Endothelial cell of umbilical vein (primary cell): ENCODE results near the gene USP17L29. TPM values are rescaled to one million over a fixed set of nuclear protein-coding genes. Genes with fewer than 3 reads are reported as not detected.
"Not testable (repeated sequence)": the region's sequence is repeated elsewhere in the genome, so short reads cannot be mapped to it uniquely, and the experiment has no call there.

Experiments
- BruUV-seq: library from RNA; stranded (reverse); fragments of 400-500 nt; replicated peaks from 2 replicates; lab custom pipeline; 2021; lab: Mats Ljungman, UMichigan
- CTCF ChIA-PET: fragments of 300-600, 350-600 bp; sonication (Branson Sonifier 250); formaldehyde crosslinking; loops from one replicate; lab custom pipeline; 2021; ENCODE audit warnings: antibody characterized with exemption, inconsistent platforms; lab: Charles Lee
- POLR2A ChIA-PET: fragments of 300-600, 350-600 bp; sonication (Branson Sonifier 250); formaldehyde crosslinking; loops from one replicate; lab custom pipeline; 2021; ENCODE audit warnings: antibody characterized with exemption, inconsistent platforms; lab: Charles Lee
- DNase-seq: peaks from one replicate; pipeline ENCODE4 v3.0.0-alpha.2; 2011; ENCODE audit warnings: low read depth, low spot score
- FAIRE-seq: peaks from 2 replicates; lab custom pipeline; 2011; peaks lifted over from hg19 to GRCh38; lab: Jason Lieb, UNC
- H2AFZ ChIP-seq: 2 replicates; pipeline ENCODE4 v1.6.0; 2012; ENCODE audit warnings: low read depth, low read length, control low read depth, inconsistent platforms
- H3K27ac ChIP-seq: 2 replicates; pipeline ENCODE4 v1.5.1; 2011; ENCODE audit warnings: low read depth, mild to moderate bottlenecking, control low read depth, low read length, moderate library complexity; ENCODE audit not compliant: insufficient read depth
- H3K27me3 ChIP-seq, 2 experiments: 2 replicates each; pipeline versions ENCODE4 v1.6.0 to v1.6.1; 2011; ENCODE audit warnings: low read length in 2 of 2, mixed read lengths in 1 of 2; ENCODE audit not compliant: control insufficient read depth in 2 of 2, insufficient read depth in 2 of 2
- H3K36me3 ChIP-seq, 2 experiments: 2 replicates in 1 of 2; 3 replicates in 1 of 2; pipeline ENCODE4 v1.5.1; 2011; ENCODE audit warnings: low read length in 2 of 2, mild to moderate bottlenecking in 1 of 2, moderate library complexity in 1 of 2; ENCODE audit not compliant: control insufficient read depth in 2 of 2, insufficient read depth in 2 of 2; ENCODE audit errors: extremely low read depth in 1 of 2
- H3K4me1 ChIP-seq: 3 replicates; pipeline ENCODE4 v1.5.1; 2011; ENCODE audit warnings: mild to moderate bottlenecking, low read length; ENCODE audit not compliant: control insufficient read depth, insufficient read depth; ENCODE audit errors: extremely low read depth
- H3K4me2 ChIP-seq: 2 replicates; pipeline ENCODE4 v1.6.1; 2011; ENCODE audit warnings: low read length, control low read depth, mixed read lengths; ENCODE audit not compliant: insufficient read depth
- H3K4me3 ChIP-seq, 3 experiments: fragments of 200-600 bp in 1 of 3; sonication (generic), shearing (Covaris generic) in 1 of 3; replicated peaks in 1 of 3; 2 replicates each; pipeline ENCODE4 v1.5.1; 2011 to 2016; ENCODE audit warnings: control low read depth in 3 of 3, low read length in 3 of 3, mild to moderate bottlenecking in 2 of 3, inconsistent platforms in 1 of 3, low read depth in 1 of 3, moderate library complexity in 1 of 3; ENCODE audit not compliant: insufficient read depth in 1 of 3
- H3K79me2 ChIP-seq: 2 replicates; pipeline ENCODE4 v1.6.0; 2012; ENCODE audit warnings: low read length, inconsistent platforms; ENCODE audit not compliant: control insufficient read depth, insufficient read depth
- H3K9ac ChIP-seq: replicated peaks from 2 replicates; pipeline ENCODE3; 2011; ENCODE audit warnings: low read length, control low read depth; ENCODE audit not compliant: insufficient read depth; ENCODE audit errors: extremely low read depth
- H3K9me1 ChIP-seq: replicated peaks from 3 replicates; pipeline ENCODE4 v1.6.0; 2011; ENCODE audit warnings: mild to moderate bottlenecking, low read length; ENCODE audit not compliant: control insufficient read depth, insufficient read depth; ENCODE audit errors: extremely low read depth
- H3K9me3 ChIP-seq: replicated peaks from 2 replicates; pipeline ENCODE4 v1.5.1; 2012; ENCODE audit warnings: low read length, inconsistent platforms; ENCODE audit not compliant: control insufficient read depth, insufficient read depth
- H4K20me1 ChIP-seq: replicated peaks from 2 replicates; pipeline ENCODE3; 2011; ENCODE audit warnings: mild to moderate bottlenecking, low read length; ENCODE audit not compliant: control insufficient read depth, insufficient read depth; ENCODE audit errors: extremely low read depth
- dilution Hi-C: fragments of 300-500 bp; cut with MboI; formaldehyde crosslinking; loops from one replicate; pipeline ENCODE4 v1.15.0; 2019; ENCODE audit warnings: low sequenced_read_pairs; ENCODE audit not compliant: extremely low pct_ligation_motif_present
- intact Hi-C: fragments of 100-400 bp; cut with micrococcal nuclease; formaldehyde crosslinking; loops from one replicate; pipeline ENCODE4 v1.10.0; 2022
- polyA plus RNA-seq, 4 experiments: library from polyadenylated mRNA; depleted of rRNA in 3 of 4; stranded (reverse) in 3 of 4; unstranded in 1 of 4; fragments of >200 nt; gene quantifications; 2 replicates each; pipeline versions ENCODE4 v1.2.1 to v1.2.3, GENCODE V29; 2011 to 2012; ENCODE audit warnings: missing spikeins in 1 of 4
- total RNA-seq: library from RNA; stranded (reverse); gene quantifications from 2 replicates; pipeline ENCODE4 v1.2.3, GENCODE V29; 2021

Gene USP17L29
- total and polyA plus RNA-seq, 2 donors (not counting 3 experiments of a cell fraction or from before 2014, with no cell fraction given): not detected

GRCh38 chr4:9334358-9334757 lies 19.1 kb upstream of the USP17L29 start, which contains the start of gene USP17L26:
Gene USP17L26 (plus strand): TSS chr4:9334658. CDS start chr4:9334658, 0 bp downstream.
- H3K27ac ChIP-seq, H3K9me3 ChIP-seq, H3K9ac ChIP-seq, BruUV-seq, H3K79me2 ChIP-seq, H4K20me1 ChIP-seq, H3K4me2 ChIP-seq, H2AFZ ChIP-seq, POLR2A ChIA-PET, H3K9me1 ChIP-seq, CTCF ChIA-PET, DNase-seq, H3K27me3 ChIP-seq, H3K4me3 ChIP-seq, FAIRE-seq, H3K4me1 ChIP-seq, H3K36me3 ChIP-seq, dilution Hi-C loops, intact Hi-C loops: not testable (repeated sequence)

GRCh38 chr4:9339103-9339502 lies 14.3 kb upstream of the USP17L29 start, which contains the start of gene USP17L5:
Gene USP17L5 (plus strand): TSS chr4:9339403. CDS start chr4:9339403, 0 bp downstream.
- H3K4me3 ChIP-seq, POLR2A ChIA-PET, DNase-seq, H3K9me1 ChIP-seq, CTCF ChIA-PET, H3K36me3 ChIP-seq, H3K79me2 ChIP-seq, H3K4me1 ChIP-seq, H4K20me1 ChIP-seq, BruUV-seq, H3K27ac ChIP-seq, H3K9ac ChIP-seq, H2AFZ ChIP-seq, H3K9me3 ChIP-seq, dilution Hi-C loops, FAIRE-seq, H3K4me2 ChIP-seq, intact Hi-C loops, H3K27me3 ChIP-seq: not testable (repeated sequence)

GRCh38 chr4:9343848-9344247 lies 9.6 kb upstream of the USP17L29 start, which contains the start of gene USP17L27:
Gene USP17L27 (plus strand): TSS chr4:9344148. CDS start chr4:9344148, 0 bp downstream.
- POLR2A ChIA-PET, FAIRE-seq, H2AFZ ChIP-seq, dilution Hi-C loops, H3K4me2 ChIP-seq, H3K9me3 ChIP-seq, H3K27me3 ChIP-seq, H3K9ac ChIP-seq, BruUV-seq, intact Hi-C loops, H3K27ac ChIP-seq, H3K4me3 ChIP-seq, CTCF ChIA-PET, H3K9me1 ChIP-seq, H3K4me1 ChIP-seq, DNase-seq, H4K20me1 ChIP-seq, H3K36me3 ChIP-seq, H3K79me2 ChIP-seq: not testable (repeated sequence)

GRCh38 chr4:9348593-9348992 lies 4.8 kb upstream of the USP17L29 start, which contains the start of gene USP17L28:
Gene USP17L28 (plus strand): TSS chr4:9348893. CDS start chr4:9348893, 0 bp downstream.
- H3K9me3 ChIP-seq, H4K20me1 ChIP-seq, intact Hi-C loops, H3K4me2 ChIP-seq, H3K27me3 ChIP-seq, H3K36me3 ChIP-seq, POLR2A ChIA-PET, CTCF ChIA-PET, DNase-seq, H3K4me1 ChIP-seq, dilution Hi-C loops, H3K9ac ChIP-seq, FAIRE-seq, H3K27ac ChIP-seq, H2AFZ ChIP-seq, H3K4me3 ChIP-seq, H3K9me1 ChIP-seq, H3K79me2 ChIP-seq, BruUV-seq: not testable (repeated sequence)
